HepG2 (cell line): ENCODE data around the gene RBBP8NL. TPM values are rescaled to one million over a fixed set of nuclear protein-coding genes. Genes with fewer than 3 reads are reported as not detected.
A peak's percentile ranks its signal among the peaks of the same experiment; 100 is the strongest.

ENCODE experiments used
- ATF1 ChIP-seq: IDR thresholded peaks from 2 replicates; pipeline ENCODE4 v1.6.1; 2016; ENCODE audit warnings: mild to moderate bottlenecking, control low read depth
- CBFB ChIP-seq: sonication (generic); formaldehyde crosslinking; IDR thresholded peaks from 2 replicates; pipeline ENCODE4 v1.4.0; 2020; ENCODE audit warnings: missing genetic modification reagents
- HIVEP1 ChIP-seq: sonication (generic); formaldehyde crosslinking; IDR thresholded peaks from 2 replicates; pipeline ENCODE4 v1.4.0; 2020; ENCODE audit warnings: mild to moderate bottlenecking, missing genetic modification reagents
- HNRNPK ChIP-seq: fragments of 200-400 bp; formaldehyde crosslinking; IDR thresholded peaks from 2 replicates; pipeline ENCODE4 v1.6.1; 2018; ENCODE audit warnings: low read length, low read depth, moderate library complexity, mild to moderate bottlenecking; ENCODE audit not compliant: poor library complexity, severe bottlenecking
- ISX ChIP-seq: sonication (generic); formaldehyde crosslinking; conservative IDR thresholded peaks from 2 replicates; pipeline ENCODE4 v1.5.0; 2020; ENCODE audit warnings: missing genetic modification reagents
- MED8 ChIP-seq: sonication (generic); formaldehyde crosslinking; IDR thresholded peaks from 2 replicates; pipeline ENCODE4 v1.8.1; 2023; ENCODE audit warnings: mild to moderate bottlenecking, missing genetic modification reagents; ENCODE audit not compliant: insufficient replicate concordance
- NR1H2 ChIP-seq: sonication (generic); formaldehyde crosslinking; IDR thresholded peaks from 2 replicates; pipeline ENCODE4 v1.8.1; 2022; ENCODE audit warnings: low read depth, missing genetic modification reagents, borderline replicate concordance
- SIX4 ChIP-seq: sonication (generic); formaldehyde crosslinking; IDR thresholded peaks from 2 replicates; pipeline ENCODE4 v1.4.0; 2020; ENCODE audit warnings: missing genetic modification reagents
- TBP ChIP-seq: sonication (generic); formaldehyde crosslinking; IDR thresholded peaks from 2 replicates; pipeline ENCODE4 v1.5.0; 2020; ENCODE audit warnings: missing genetic modification reagents
- TSC22D2 ChIP-seq: sonication (generic); formaldehyde crosslinking; IDR thresholded peaks from 2 replicates; pipeline ENCODE4 v1.5.1; 2020; ENCODE audit warnings: missing genetic modification reagents, mild to moderate bottlenecking, borderline replicate concordance
- ZC3H4 ChIP-seq: sonication (generic); formaldehyde crosslinking; IDR thresholded peaks from 2 replicates; pipeline ENCODE4 v1.4.0; 2020; ENCODE audit warnings: missing genetic modification reagents, borderline replicate concordance
- ZFP62 ChIP-seq: sonication (generic); formaldehyde crosslinking; IDR thresholded peaks from 2 replicates; pipeline ENCODE4 v1.4.0; 2020; ENCODE audit warnings: missing genetic modification reagents
- ZFX ChIP-seq: sonication (generic); formaldehyde crosslinking; IDR thresholded peaks from 2 replicates; pipeline ENCODE4 v1.4.0; 2020; ENCODE audit warnings: mild to moderate bottlenecking, low read depth, missing genetic modification reagents, moderate library complexity
- ZNF234 ChIP-seq: sonication (generic); formaldehyde crosslinking; conservative IDR thresholded peaks from 2 replicates; pipeline ENCODE4 v1.5.1; 2020; ENCODE audit warnings: mild to moderate bottlenecking, missing genetic modification reagents
- ZNF264 ChIP-seq: sonication (generic); formaldehyde crosslinking; IDR thresholded peaks from 2 replicates; pipeline ENCODE4 v1.4.0; 2020; ENCODE audit warnings: missing genetic modification reagents
- ZNF343 ChIP-seq: sonication (generic); formaldehyde crosslinking; IDR thresholded peaks from 2 replicates; pipeline ENCODE4 v1.4.0; 2020; ENCODE audit warnings: mild to moderate bottlenecking, missing genetic modification reagents
- ZNF362 ChIP-seq: sonication (generic); formaldehyde crosslinking; IDR thresholded peaks from 2 replicates; pipeline ENCODE4 v1.4.0; 2020; ENCODE audit warnings: missing genetic modification reagents, mild to moderate bottlenecking, borderline replicate concordance
- ZNF589 ChIP-seq: sonication (generic); formaldehyde crosslinking; conservative IDR thresholded peaks from 2 replicates; pipeline ENCODE4 v1.8.0; 2022; ENCODE audit warnings: mild to moderate bottlenecking, moderate library complexity, missing genetic modification reagents
- ZNF615 ChIP-seq: sonication (generic); formaldehyde crosslinking; IDR thresholded peaks from 2 replicates; pipeline ENCODE4 v1.5.0; 2020; ENCODE audit warnings: mild to moderate bottlenecking, missing genetic modification reagents, borderline replicate concordance
- ZNF720 ChIP-seq: sonication (generic); formaldehyde crosslinking; IDR thresholded peaks from 2 replicates; pipeline ENCODE4 v1.4.0; 2020; ENCODE audit warnings: missing genetic modification reagents
- ZSCAN21 ChIP-seq: sonication (generic); formaldehyde crosslinking; IDR thresholded peaks from 2 replicates; pipeline ENCODE4 v1.8.0; 2022; ENCODE audit warnings: mild to moderate bottlenecking, missing genetic modification reagents, moderate library complexity, borderline replicate concordance
- polyA plus RNA-seq, 8 experiments: library from polyadenylated mRNA; depleted of rRNA in 3 of 8; stranded (reverse) in 7 of 8; unstranded in 1 of 8; fragments of >200 nt; fragmentation: Illumina TruSeq in 4 of 8; extraction: Trizol in 4 of 8; gene quantifications; 2 replicates each; pipeline versions ENCODE4 v1.2.1 to v1.2.3, GENCODE V29; 2011 to 2016; ENCODE audit warnings: low read depth in 4 of 8, missing spikeins in 1 of 8, mixed read lengths in 1 of 8; ENCODE audit not compliant: insufficient read depth in 1 of 8
- total RNA-seq, 5 experiments: library from RNA; depleted of rRNA; stranded (reverse); fragments of >200 nt; fragmentation: Illumina TruSeq; extraction: Trizol; gene quantifications; 2 replicates each; pipeline ENCODE4 v1.2.3, GENCODE V29; 2016; ENCODE audit warnings: low read depth in 1 of 5
- TF ChIP-seq, protein P1 (sequence below): sonication (generic); formaldehyde crosslinking; IDR thresholded peaks from 2 replicates; pipeline ENCODE4 v1.9.0; 2021; ENCODE audit warnings: missing genetic modification reagents, mild to moderate bottlenecking, borderline replicate concordance
- TF ChIP-seq, protein P2 (sequence below): sonication (generic); formaldehyde crosslinking; IDR thresholded peaks from 2 replicates; pipeline ENCODE4 v1.4.0; 2020; ENCODE audit warnings: missing genetic modification reagents, borderline replicate concordance
- TF ChIP-seq, protein P3 (sequence below): sonication (generic); formaldehyde crosslinking; IDR thresholded peaks from 2 replicates; pipeline ENCODE4 v1.9.0; 2022; ENCODE audit warnings: missing genetic modification reagents, mild to moderate bottlenecking, borderline replicate concordance

RBBP8NL gene
- total and polyA plus RNA-seq, 2 of the 13 experiments (the other 11 are each of a cell fraction or from before 2014, with no cell fraction given), result 0.69 to 0.86 TPM

GRCh38 chr20:62407221-62407992, 19.9 kb downstream of the RBBP8NL start, which contains the start of gene CABLES2 (continued):
- peak; percentile 77 for TF ChIP-seq MED8 (CRISPR knock-in tag)
- 0 out of 2 replicates have a peak, but pooled peaks have one; percentile 85 for TF ChIP-seq TBP
- TF ChIP-seq HIVEP1, result peak; percentile 90
- TF ChIP-seq, protein P1, sequence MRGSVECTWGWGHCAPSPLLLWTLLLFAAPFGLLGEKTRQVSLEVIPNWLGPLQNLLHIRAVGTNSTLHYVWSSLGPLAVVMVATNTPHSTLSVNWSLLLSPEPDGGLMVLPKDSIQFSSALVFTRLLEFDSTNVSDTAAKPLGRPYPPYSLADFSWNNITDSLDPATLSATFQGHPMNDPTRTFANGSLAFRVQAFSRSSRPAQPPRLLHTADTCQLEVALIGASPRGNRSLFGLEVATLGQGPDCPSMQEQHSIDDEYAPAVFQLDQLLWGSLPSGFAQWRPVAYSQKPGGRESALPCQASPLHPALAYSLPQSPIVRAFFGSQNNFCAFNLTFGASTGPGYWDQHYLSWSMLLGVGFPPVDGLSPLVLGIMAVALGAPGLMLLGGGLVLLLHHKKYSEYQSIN (CRISPR knock-in tag), result no peak
- TF ChIP-seq ZFP62, result peak; percentile 95
- peak; percentile 81; the same call in 1 of the 2 replicates for TF ChIP-seq TSC22D2
- TF ChIP-seq ZNF343, result peak; percentile 91
- TF ChIP-seq ZNF234 (CRISPR knock-in tag), result peak; percentile 83; the same call in 1 of the 2 replicates
- no peak for TF ChIP-seq ZNF615 (CRISPR knock-in tag)
- TF ChIP-seq ZSCAN21 (CRISPR knock-in tag), result peak; percentile 93
- TF ChIP-seq ZFX (CRISPR knock-in tag), result peak; percentile 70
- TF ChIP-seq ZC3H4 (CRISPR knock-in tag), result no peak
- TF ChIP-seq ISX (CRISPR knock-in tag), result peak; percentile 93
- TF ChIP-seq ZNF589 (CRISPR knock-in tag), result peak; percentile 40; the same call in 1 of the 2 replicates
- TF ChIP-seq, protein P2, sequence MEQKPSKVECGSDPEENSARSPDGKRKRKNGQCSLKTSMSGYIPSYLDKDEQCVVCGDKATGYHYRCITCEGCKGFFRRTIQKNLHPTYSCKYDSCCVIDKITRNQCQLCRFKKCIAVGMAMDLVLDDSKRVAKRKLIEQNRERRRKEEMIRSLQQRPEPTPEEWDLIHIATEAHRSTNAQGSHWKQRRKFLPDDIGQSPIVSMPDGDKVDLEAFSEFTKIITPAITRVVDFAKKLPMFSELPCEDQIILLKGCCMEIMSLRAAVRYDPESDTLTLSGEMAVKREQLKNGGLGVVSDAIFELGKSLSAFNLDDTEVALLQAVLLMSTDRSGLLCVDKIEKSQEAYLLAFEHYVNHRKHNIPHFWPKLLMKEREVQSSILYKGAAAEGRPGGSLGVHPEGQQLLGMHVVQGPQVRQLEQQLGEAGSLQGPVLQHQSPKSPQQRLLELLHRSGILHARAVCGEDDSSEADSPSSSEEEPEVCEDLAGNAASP (CRISPR knock-in tag), result peak; percentile 87
- TF ChIP-seq SIX4, result peak; percentile 60; the same call in 1 of the 2 replicates
- TF ChIP-seq ATF1, result no peak
- TF ChIP-seq NR1H2 (CRISPR knock-in tag), result no peak
- TF ChIP-seq CBFB (CRISPR knock-in tag), result peak; percentile 91
- TF ChIP-seq, protein P3, sequence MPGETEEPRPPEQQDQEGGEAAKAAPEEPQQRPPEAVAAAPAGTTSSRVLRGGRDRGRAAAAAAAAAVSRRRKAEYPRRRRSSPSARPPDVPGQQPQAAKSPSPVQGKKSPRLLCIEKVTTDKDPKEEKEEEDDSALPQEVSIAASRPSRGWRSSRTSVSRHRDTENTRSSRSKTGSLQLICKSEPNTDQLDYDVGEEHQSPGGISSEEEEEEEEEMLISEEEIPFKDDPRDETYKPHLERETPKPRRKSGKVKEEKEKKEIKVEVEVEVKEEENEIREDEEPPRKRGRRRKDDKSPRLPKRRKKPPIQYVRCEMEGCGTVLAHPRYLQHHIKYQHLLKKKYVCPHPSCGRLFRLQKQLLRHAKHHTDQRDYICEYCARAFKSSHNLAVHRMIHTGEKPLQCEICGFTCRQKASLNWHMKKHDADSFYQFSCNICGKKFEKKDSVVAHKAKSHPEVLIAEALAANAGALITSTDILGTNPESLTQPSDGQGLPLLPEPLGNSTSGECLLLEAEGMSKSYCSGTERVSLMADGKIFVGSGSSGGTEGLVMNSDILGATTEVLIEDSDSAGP (CRISPR knock-in tag), result peak; percentile 83
- peak; percentile 69; the same call in 1 of the 2 replicates for TF ChIP-seq ZNF362 (CRISPR knock-in tag)
- TF ChIP-seq ZNF264 (CRISPR knock-in tag), result peak; percentile 90
- peak; percentile 34 for TF ChIP-seq HNRNPK
- TF ChIP-seq ZNF720 (CRISPR knock-in tag), result no peak; the same call in 1 of the 2 replicates
